GM10248 (cell line): ENCODE data around the gene TUBGCP5.
A peak's percentile ranks its signal among the peaks of the same experiment; 100 is the strongest.
"Not testable (repeated sequence)": the region's sequence is repeated elsewhere in the genome, so short reads cannot be mapped to it uniquely, and the experiment has no call there.

Experiments
- CTCF ChIA-PET: fragments of 300-600 bp; sonication (Branson Sonifier 250); formaldehyde crosslinking; extraction: SDS; loops from one replicate; lab custom pipeline; 2021; ENCODE audit warnings: antibody characterized with exemption; lab: Yijun Ruan, JAX
- POLR2A ChIA-PET: fragments of 350-650 bp; sonication (Branson Sonifier 250); formaldehyde crosslinking; extraction: SDS; loops from one replicate; lab custom pipeline; 2020; ENCODE audit warnings: antibody characterized with exemption; lab: Yijun Ruan, JAX
- DNase-seq: peaks from one replicate; pipeline ENCODE4 v3.0.0; 2012; ENCODE audit errors: extremely low spot score
- CTCF ChIP-seq: IDR thresholded peaks from 2 replicates; pipeline ENCODE4 v1.5.1; 2012; ENCODE audit warnings: mild to moderate bottlenecking, low read depth; ENCODE audit errors: extremely low read depth, missing control alignments, control extremely low read depth

TUBGCP5 gene

DNA sequence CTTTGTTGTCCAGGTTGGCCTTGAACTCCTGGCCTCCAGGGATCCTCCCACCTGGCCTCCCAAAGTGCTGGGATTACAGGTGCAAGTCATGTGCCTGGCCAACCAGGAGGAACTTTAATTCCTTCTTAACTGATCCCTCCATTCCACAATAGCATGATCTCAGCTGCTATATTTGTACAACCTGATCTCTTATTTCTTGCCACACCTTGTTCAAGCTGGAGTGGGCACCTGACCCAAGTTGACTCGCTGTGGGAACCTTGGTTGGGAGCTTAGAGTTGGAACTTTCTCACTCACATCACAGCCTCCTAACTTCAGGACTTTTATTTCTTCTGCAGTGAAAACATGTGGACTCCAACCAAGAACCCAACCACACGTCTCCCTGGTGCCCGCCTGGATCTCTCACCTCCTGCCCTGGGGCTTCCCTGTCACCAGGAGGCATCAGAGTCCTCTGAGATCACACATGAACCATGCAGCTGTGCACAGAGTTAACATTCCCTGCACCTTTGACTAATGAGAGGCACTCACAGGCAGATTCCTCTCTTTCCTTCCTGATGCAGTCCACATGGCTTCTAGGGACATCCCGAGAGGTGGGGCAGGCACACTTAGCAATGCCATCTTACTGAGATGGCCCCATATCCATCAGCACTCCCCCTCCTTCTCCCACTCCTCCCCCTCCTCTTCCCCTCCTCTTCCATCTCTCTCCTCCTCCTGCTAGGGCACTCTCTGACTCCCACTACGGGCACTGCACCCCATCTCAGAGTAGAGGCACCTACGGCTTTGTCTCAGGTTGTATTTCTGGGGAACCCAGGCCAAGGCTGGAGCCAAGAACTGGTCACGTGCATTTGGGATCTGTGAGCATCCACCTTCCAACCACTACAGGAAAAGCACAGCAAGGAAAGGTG lies 49.5 kb downstream of the TUBGCP5 start:
- DNase-seq: no peak
- no peak for TF ChIP-seq CTCF
- ChIA-PET POLR2A (no interaction called here), CTCF (no interaction called here)

DNA sequence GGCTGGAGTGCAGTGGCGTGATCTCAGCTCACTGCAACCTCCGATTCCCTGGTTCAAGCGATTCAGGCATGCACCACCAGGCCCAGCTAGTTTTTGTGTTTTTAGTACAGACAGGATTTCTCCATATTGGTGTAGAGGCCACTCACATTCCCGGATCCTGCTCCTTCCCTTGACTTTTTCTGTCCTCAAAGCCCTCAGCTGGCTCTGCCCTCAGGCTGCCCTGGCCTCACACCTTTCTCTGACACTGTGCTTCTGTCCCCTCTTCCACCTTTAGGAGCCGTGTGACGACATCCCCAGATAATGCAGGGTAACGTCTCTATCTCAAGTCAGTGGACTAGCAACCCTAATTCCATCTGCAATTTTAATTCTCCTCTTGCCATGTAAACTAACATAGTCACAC lies 50.6 kb downstream of the TUBGCP5 start:
- POLR2A ChIA-PET: interaction anchor here (0.7 kb wide), 1 partner anchor 178 kb away, joined by 3 read pairs; no protein-coding TSS in a partner anchor
- no peak for TF ChIP-seq CTCF
- CTCF ChIA-PET: interaction anchor here (0.8 kb wide), 1 partner anchor 14 kb away, joined by 3 read pairs; no protein-coding TSS in a partner anchor
- no peak for DNase-seq

DNA sequence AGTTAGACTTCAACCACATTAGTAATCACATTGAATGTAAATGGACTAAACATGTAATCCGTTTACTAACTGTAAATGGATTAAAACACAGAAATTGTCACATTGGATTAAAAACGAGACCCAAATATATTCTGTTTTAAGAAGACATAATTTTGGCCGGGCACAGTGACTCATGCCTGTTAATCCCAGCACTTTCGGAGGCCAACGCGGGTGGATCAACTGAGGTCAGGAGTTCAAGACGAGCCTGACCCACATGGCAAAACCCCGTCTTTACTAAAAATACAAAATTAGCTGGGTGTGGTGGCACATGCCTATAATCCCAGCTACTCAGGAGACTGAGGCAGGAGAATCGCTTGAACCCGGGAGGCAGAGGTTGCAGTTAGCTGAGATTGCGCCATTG lies 57.4 kb downstream of the TUBGCP5 start:
- DNase-seq, POLR2A ChIA-PET: not testable (repeated sequence)
- CTCF ChIA-PET: interaction anchor here (1.2 kb wide), 1 partner anchor 54 kb away, joined by 4 read pairs; no protein-coding TSS in a partner anchor

DNA sequence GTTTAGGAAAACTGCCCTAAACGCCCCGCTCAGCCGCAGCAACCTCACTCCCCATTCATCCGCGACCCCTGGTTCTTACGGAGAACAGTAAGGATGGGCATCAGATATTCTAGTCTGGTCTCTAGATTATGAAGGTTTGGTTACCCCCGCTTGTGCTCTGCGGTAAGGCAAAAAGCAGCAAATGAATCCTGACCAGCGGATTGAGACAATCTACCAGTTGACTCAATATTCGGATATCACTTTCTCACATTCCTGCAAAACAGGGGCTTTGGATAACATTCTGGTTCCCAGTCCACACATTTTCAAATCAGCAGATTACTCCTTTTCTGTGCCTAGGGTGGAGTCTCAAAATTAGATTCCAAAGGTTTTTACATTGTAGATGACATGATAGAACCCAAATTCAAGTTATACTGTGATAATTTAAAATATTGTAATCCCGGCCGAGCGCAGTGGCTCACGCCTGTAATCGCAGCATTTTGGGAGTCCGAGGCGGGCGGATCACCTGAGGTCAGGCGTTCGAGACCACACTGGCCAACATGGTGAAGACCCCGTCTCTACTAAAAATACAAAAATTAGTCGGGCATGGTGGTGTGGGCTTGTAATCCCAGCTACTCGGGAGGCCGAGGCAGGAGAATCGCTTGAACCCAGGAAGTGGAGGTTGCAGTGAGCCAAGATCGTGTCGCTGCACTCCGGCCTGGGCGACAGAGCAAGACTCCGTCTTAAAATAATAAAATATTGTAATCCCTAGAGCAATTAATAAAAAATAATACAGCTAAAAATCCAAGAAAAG lies 58.1 kb downstream of the TUBGCP5 start:
- TF ChIP-seq CTCF: no peak
- no peak for DNase-seq
- ChIA-PET POLR2A (no interaction called here), CTCF (interaction anchor here (0.9 to 1.2 kb wide), 2 partner anchors 9 to 55 kb away, joined by 3 to 4 read pairs; no protein-coding TSS in a partner anchor)

- DNase-seq: peak; percentile 88
- no peak for TF ChIP-seq CTCF
- ChIA-PET CTCF (interaction anchor here (0.9 to 1.9 kb wide), 2 partner anchors 9 to 56 kb away, joined by 3 to 6 read pairs; no protein-coding TSS in a partner anchor), POLR2A (no interaction called here)
Observed at GRCh38 chr15:22980189-22981050, 58.9 kb downstream of the TUBGCP5 start, which contains the start of gene CYFIP1. TSS of gene CYFIP1 (minus strand) at chr15:22980368. CDS start at chr15:22947285, 33,083 bp downstream.

- no peak for TF ChIP-seq CTCF
- DNase-seq: peak; percentile 68
- ChIA-PET POLR2A (no interaction called here), CTCF (interaction anchor here (0.8 to 1.9 kb wide), 3 partner anchors 14 to 57 kb away, joined by 3 to 6 read pairs (median 4); no protein-coding TSS in a partner anchor)
Observed at GRCh38 chr15:22979238-22980188, 59.9 kb downstream of the TUBGCP5 start.
